GM18951 (cell line): ENCODE data around the gene POR.

Source experiments
- POLR2A ChIP-seq: IDR thresholded peaks from 4 replicates; pipeline ENCODE4 v1.6.1; 2011; ENCODE audit warnings: mild to moderate bottlenecking; ENCODE audit not compliant: insufficient read length, insufficient read depth; ENCODE audit errors: extremely low read depth
- in situ Hi-C: fragments of 300-500 bp; cut with MboI; formaldehyde crosslinking; loops from one replicate; pipeline ENCODE4 v1.12.0; 2022; ENCODE audit warnings: low sequenced_read_pairs, mixed read lengths, inconsistent platforms; ENCODE audit not compliant: unreplicated experiment

Gene POR

GRCh38 chr7:75986147-75986781 is 71.3 kb downstream of the POR start:
- in situ Hi-C loops: no loop called here
- no peak for TF ChIP-seq POLR2A

- in situ Hi-C loops: no loop called here
- no peak for TF ChIP-seq POLR2A
These were observed 72.3 kb downstream of the POR start for GRCh38 chr7:75987026-75987804.

DNA sequence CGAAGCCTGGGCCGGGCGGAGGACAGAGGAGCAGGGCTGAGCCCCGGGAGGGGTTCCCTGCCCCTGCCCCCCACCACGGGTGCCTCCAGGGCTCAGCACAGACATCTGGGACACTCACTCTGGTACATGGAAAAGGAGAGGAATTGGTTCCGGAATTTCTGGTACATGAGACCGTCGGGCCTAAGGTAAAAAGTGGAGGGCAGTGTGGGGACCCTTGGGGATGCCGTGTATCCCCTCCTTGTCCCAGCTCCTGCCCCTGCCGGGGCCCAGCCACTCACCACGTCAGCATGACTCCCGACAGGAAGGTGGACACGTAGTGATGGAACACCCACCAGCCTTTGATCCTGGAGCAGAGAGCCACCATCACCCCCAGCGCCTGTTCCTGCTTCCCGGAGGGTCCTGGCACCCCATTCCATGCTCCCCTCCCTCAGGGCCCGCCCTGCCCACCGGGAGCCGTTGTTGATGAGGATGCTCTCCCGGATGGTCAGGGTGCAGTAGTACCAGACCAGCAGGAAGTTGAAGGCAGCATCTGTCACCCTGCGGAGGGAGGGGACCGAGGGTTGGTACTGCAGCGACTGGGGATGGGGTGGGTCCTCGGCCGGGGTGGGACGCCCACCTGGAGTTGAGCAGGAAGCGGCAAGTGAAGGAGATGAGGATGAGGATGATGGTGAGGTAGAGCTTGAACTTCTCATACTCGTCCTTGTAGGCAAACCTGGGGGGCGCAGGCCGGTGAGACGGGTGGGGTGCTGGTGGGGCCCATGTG is 73.0 kb downstream of the POR start:
- no peak for TF ChIP-seq POLR2A
- in situ Hi-C loops: no loop called here

GRCh38 chr7:75988568-75989499 is 73.9 kb downstream of the POR start:
- in situ Hi-C loops: no loop called here
- no peak for TF ChIP-seq POLR2A

DNA sequence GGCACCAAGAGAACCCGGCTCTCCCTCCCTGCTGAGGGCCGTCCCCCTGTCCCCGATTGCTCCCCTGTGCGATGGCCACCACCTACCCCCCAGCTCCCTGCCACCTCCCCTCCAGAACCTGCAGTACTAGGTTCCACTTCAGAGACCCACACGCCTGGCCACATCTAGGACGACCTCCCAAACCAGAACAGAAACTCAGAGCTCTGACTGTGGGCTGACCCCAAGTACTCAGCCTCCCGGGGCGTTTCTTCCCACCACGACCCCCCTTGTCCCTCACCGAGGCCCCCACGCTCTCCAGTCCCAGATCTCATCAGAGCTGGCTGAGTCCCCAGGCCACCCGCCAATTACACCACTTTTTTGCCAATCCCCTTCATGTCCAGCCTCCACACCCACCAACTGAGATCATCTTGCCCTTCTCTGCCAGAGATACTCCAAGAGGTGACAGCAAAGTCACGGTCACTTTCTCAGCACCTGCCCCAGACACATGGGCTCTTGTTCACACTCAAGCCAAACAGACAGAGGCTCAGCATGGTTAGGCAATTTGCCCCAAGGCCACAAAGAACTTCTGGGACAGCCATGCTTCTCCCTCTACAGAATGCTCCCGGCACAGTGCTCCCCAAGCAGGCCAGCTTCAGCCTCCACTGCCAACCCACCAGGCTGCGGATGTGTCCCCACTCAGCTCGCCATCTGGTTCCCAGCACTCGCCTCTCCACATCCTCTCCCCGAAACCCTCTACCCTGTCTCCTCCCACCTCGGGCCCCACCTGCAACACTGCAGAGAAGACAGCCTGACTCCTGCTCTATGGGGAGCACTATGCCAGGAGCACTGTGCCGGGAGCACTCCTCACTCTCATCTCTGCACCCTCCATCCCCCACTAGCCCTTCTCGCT is 74.8 kb downstream of the POR start:
- in situ Hi-C loops: no loop called here
- TF ChIP-seq POLR2A: no peak

DNA sequence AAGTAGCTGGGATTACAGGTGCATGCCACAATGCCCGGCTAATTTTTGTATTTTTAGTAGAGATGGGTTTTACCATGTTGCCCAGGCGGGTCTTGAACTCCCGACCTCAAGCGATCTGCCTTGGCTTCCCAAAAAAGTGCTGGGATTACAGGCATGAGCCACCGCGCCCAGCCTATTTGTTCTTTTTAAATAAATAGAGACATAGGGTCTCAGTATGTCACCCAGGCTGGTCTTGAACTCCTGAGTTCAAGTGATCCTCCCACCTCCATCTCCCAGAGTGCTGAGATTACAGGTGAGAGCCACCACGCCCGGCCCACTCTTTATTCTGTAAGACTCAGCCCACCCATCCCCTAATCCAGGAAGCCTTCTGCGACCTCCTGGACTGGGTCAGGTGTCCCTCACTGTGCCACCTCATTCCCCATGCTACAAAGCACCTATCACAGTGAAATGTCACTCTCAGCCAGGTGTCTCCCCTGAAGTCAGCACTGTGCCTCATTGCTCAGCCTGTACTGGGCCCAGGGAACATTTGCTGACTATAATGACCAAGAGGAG is 76.7 kb downstream of the POR start:
- in situ Hi-C loops: no loop called here
- no peak for TF ChIP-seq POLR2A

- in situ Hi-C loops: no loop called here
- no peak for TF ChIP-seq POLR2A
These were observed 77.3 kb downstream of the POR start for GRCh38 chr7:75992083-75992755.

DNA sequence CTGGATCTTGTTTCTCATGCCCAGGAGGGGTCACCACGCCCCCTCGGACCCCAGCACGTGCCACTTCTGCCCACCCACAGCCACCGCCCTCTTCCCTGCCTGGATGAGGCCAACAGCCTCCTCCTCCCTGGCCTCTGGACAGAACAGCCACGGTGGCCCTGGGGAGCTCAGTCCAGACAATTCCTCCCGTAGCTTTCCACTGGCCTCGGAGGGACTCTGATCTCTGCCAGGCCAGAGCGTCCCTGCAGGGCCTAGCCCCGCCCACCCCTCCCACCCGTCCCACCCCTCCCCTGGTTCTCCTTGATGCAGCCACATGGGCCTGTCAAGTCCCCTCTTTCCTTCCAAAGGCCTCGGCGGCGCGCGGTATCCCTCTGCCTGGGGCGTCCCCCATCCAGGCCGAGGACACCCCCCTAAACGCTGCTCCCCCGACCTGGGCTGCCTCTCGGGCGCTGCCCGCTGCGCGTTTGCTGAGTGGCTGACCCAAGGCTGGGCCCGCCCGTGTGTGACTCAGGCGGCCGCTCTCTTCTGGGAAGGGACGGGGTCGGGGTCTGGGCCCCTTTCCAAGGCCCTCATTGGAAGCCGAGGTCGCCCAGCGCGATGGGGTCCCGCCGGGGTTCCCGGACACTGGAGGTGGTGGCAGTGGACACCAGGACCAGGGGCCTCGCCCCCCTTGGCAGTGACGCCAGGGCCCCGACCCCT is 78.9 kb downstream of the POR start:
- no peak for TF ChIP-seq POLR2A
- in situ Hi-C loops: no loop called here

DNA sequence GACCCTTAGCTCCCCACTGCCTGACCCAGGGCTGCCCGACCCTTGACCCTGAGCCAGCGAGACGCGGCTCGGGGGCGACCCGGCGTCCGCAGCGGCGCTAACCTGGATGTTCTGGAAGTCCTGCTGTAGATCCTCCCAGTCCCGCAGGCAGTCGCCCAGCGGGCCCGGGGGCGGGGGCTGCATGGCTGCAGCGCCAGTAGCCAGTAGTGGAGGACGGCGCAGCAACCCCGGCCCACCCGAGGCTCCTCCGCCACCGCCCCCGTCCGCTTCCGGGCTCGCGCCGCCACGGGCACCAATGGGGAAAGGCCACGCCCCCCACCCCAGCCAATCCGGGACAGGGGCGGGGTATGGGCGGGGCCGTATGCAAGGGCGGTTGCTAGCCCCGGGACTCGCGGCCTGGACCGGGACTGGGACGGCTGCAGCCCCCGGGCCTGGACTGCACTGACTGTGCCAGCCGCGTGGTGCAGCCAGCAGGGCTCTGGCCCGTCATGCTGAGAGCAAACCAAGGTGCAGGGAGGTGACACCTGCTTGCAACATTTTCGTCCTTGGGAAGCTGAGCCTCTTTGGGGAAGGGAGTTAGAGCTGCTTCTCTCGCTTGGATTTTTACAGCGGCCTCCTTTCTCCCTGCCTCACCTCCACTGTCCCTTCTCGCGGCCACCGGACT is 79.6 kb downstream of the POR start, which contains the start of gene TMEM120A:
TSS of gene TMEM120A (minus strand) at position 208 of the 664 bp plus-strand sequence. CDS start at position 183, 25 bp downstream.
- peak; percentile 57 for TF ChIP-seq POLR2A
- in situ Hi-C loops: no loop called here

DNA sequence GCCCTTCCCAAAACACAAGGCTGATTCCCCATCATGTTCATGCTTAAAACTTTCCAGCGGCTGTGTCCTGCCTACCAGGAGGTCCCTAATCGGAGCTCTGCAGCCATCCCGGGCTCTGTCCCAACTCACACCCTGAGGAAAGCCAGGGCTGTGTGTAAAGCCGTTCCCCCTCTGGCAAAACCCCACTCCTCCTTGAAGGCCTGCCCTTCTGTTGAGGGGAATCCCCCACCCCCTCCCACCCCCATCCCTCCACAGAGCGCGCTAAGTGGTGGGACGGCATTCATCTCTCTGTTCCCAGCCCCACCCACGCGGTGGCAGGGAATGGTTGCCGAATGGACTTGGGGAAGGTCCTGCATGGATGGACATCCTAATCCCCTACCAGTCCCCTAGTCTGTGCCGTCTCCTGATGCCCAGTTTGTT is 80.1 kb downstream of the POR start:
- in situ Hi-C loops: no loop called here
- no peak for TF ChIP-seq POLR2A

- in situ Hi-C loops: no loop called here
- TF ChIP-seq POLR2A: no peak
These were observed 81.0 kb downstream of the POR start for GRCh38 chr7:75995996-75996395.
